HEK293 (cell line): ENCODE results near the gene GPR17.

Experiments used
- CTCF ChIA-PET: fragments of 350-600 bp; formaldehyde crosslinking; extraction: SDS; loops from one replicate; lab custom pipeline; 2021; ENCODE audit warnings: antibody characterized with exemption; lab: Yijun Ruan, JAX
- POLR2A ChIA-PET: fragments of 300-600 bp; formaldehyde crosslinking; extraction: SDS; loops from one replicate; lab custom pipeline; 2020; ENCODE audit warnings: antibody characterized with exemption, inconsistent platforms; lab: Yijun Ruan, JAX
- H3K27ac ChIP-seq: fragments of 200-500 bp; sonication (Bioruptor generic); 2 replicates; pipeline ENCODE4 v1.5.1; 2014; ENCODE audit warnings: low read depth, low read length, control low read depth, inconsistent platforms; ENCODE audit errors: extremely low read depth
- H3K36me3 ChIP-seq, 2 experiments: fragments of 200-500 bp in 1 of 2; sonication (Bioruptor generic) in 1 of 2; 1 replicate in 1 of 2; 2 replicates in 1 of 2; pipeline ENCODE4 v1.5.1; 2014 to 2017; ENCODE audit warnings: inconsistent platforms in 2 of 2, low read length in 2 of 2; ENCODE audit not compliant: control insufficient read depth in 2 of 2, insufficient read depth in 1 of 2
- H3K4me1 ChIP-seq: fragments of 200-500 bp; sonication (Bioruptor generic); 2 replicates; pipeline ENCODE4 v1.5.1; 2014; ENCODE audit warnings: mild to moderate bottlenecking, low read length, inconsistent platforms; ENCODE audit not compliant: control insufficient read depth, insufficient read depth
- H3K4me3 ChIP-seq: 2 replicates; pipeline ENCODE4 v1.5.1; 2011; ENCODE audit warnings: low read depth, mild to moderate bottlenecking, control low read depth, low read length, moderate library complexity
- H3K9me3 ChIP-seq: fragments of 200-500 bp; sonication (Bioruptor generic); 2 replicates; pipeline ENCODE4 v1.5.1; 2014; ENCODE audit warnings: low read depth, low read length, inconsistent platforms; ENCODE audit not compliant: control insufficient read depth, insufficient read depth
- GFI1B ChIP-seq: fragments of 450-650 bp; formaldehyde crosslinking; IDR thresholded peaks from 2 replicates; pipeline ENCODE4 v1.5.1; 2016; ENCODE audit warnings: missing biosample characterization, missing genetic modification characterization
- GLIS2 ChIP-seq: fragments of 450-650 bp; formaldehyde crosslinking; IDR thresholded peaks from 2 replicates; pipeline ENCODE4 v1.5.1; 2016; ENCODE audit warnings: missing biosample characterization, missing genetic modification characterization
- KLF10 ChIP-seq: fragments of 450-650 bp; IDR thresholded peaks from 2 replicates; pipeline ENCODE4 v1.5.1; 2018; ENCODE audit warnings: missing biosample characterization, mild to moderate bottlenecking, missing genetic modification characterization
- PRDM1 ChIP-seq: fragments of 450-650 bp; formaldehyde crosslinking; IDR thresholded peaks from 2 replicates; pipeline ENCODE4; 2016; ENCODE audit warnings: missing biosample characterization, missing genetic modification characterization
- PRDM10 ChIP-seq: fragments of 450-650 bp; formaldehyde crosslinking; IDR thresholded peaks from 2 replicates; pipeline ENCODE4 v1.5.1; 2016; ENCODE audit warnings: missing biosample characterization, missing genetic modification characterization
- SALL2 ChIP-seq: fragments of 450-650 bp; formaldehyde crosslinking; IDR thresholded peaks from 2 replicates; pipeline ENCODE4 v1.5.0; 2017; ENCODE audit warnings: missing biosample characterization, mild to moderate bottlenecking, missing genetic modification characterization, borderline replicate concordance
- SP2 ChIP-seq: fragments of 450-650 bp; formaldehyde crosslinking; IDR thresholded peaks from 2 replicates; pipeline ENCODE4 v1.5.1; 2016; ENCODE audit warnings: missing biosample characterization, missing genetic modification characterization
- ZBTB17 ChIP-seq: fragments of 450-650 bp; formaldehyde crosslinking; IDR thresholded peaks from 2 replicates; pipeline ENCODE4 v1.5.1; 2016; ENCODE audit warnings: missing biosample characterization, missing genetic modification characterization
- ZBTB20 ChIP-seq: fragments of 450-650 bp; formaldehyde crosslinking; IDR thresholded peaks from 2 replicates; pipeline ENCODE4 v1.5.1; 2016; ENCODE audit warnings: missing biosample characterization, missing genetic modification characterization
- ZBTB26 ChIP-seq: fragments of 450-650 bp; formaldehyde crosslinking; optimal IDR thresholded peaks from 2 replicates; pipeline ENCODE3; 2016; ENCODE audit warnings: missing biosample characterization, mild to moderate bottlenecking, missing genetic modification characterization
- ZFHX2 ChIP-seq: fragments of 450-650 bp; formaldehyde crosslinking; conservative IDR thresholded peaks from 2 replicates; pipeline ENCODE4 v1.5.1; 2016; ENCODE audit warnings: missing biosample characterization, missing genetic modification characterization
- ZFP3 ChIP-seq: fragments of 450-650 bp; formaldehyde crosslinking; IDR thresholded peaks from 2 replicates; pipeline ENCODE4 v1.5.1; 2016; ENCODE audit warnings: low read depth, missing biosample characterization, missing genetic modification characterization
- ZIC2 ChIP-seq: fragments of 450-650 bp; formaldehyde crosslinking; IDR thresholded peaks from 2 replicates; pipeline ENCODE4 v1.5.1; 2016; ENCODE audit warnings: missing biosample characterization, missing genetic modification characterization
- ZNF112 ChIP-seq: fragments of 450-650 bp; formaldehyde crosslinking; IDR thresholded peaks from 2 replicates; pipeline ENCODE4 v1.5.0; 2017; ENCODE audit warnings: missing biosample characterization, missing genetic modification characterization
- ZNF146 ChIP-seq: fragments of 450-650 bp; formaldehyde crosslinking; IDR thresholded peaks from 2 replicates; pipeline ENCODE4 v1.5.1; 2016; ENCODE audit warnings: missing biosample characterization, missing genetic modification characterization
- ZNF16 ChIP-seq: fragments of 450-650 bp; formaldehyde crosslinking; IDR thresholded peaks from 2 replicates; pipeline ENCODE4 v1.5.1; 2016; ENCODE audit warnings: low read depth, missing biosample characterization, missing genetic modification characterization
- ZNF214 ChIP-seq: fragments of 450-650 bp; formaldehyde crosslinking; IDR thresholded peaks from 2 replicates; pipeline ENCODE4 v1.5.1; 2017; ENCODE audit warnings: missing biosample characterization, mild to moderate bottlenecking, missing genetic modification characterization, borderline replicate concordance
- ZNF274 ChIP-seq, 2 experiments: fragments of 200-500 bp in 1 of 2; fragments of 450-650 bp in 1 of 2; sonication (Bioruptor generic) in 1 of 2; formaldehyde crosslinking in 1 of 2; IDR thresholded peaks; 2 replicates each; pipeline versions ENCODE4 v1.5.1 to v1.6.1; 2014 to 2016; ENCODE audit warnings: borderline replicate concordance in 1 of 2, inconsistent platforms in 1 of 2, low read length in 1 of 2, missing biosample characterization in 1 of 2, missing genetic modification characterization in 1 of 2
- ZNF292 ChIP-seq: fragments of 450-650 bp; formaldehyde crosslinking; IDR thresholded peaks from 2 replicates; pipeline ENCODE4 v1.5.1; 2016; ENCODE audit warnings: low read depth, missing biosample characterization, missing genetic modification characterization, borderline replicate concordance
- ZNF341 ChIP-seq: fragments of 450-650 bp; formaldehyde crosslinking; IDR thresholded peaks from 2 replicates; pipeline ENCODE4; 2016; ENCODE audit warnings: low read depth, missing biosample characterization, missing genetic modification characterization
- ZNF416 ChIP-seq: fragments of 450-650 bp; formaldehyde crosslinking; IDR thresholded peaks from 2 replicates; pipeline ENCODE4 v1.5.1; 2016; ENCODE audit warnings: missing biosample characterization, missing genetic modification characterization
- ZNF426 ChIP-seq: fragments of 450-650 bp; formaldehyde crosslinking; IDR thresholded peaks from 2 replicates; pipeline ENCODE4 v1.5.1; 2017; ENCODE audit warnings: missing biosample characterization, missing genetic modification characterization, mild to moderate bottlenecking, inconsistent platforms, moderate library complexity
- ZNF843 ChIP-seq: fragments of 450-650 bp; formaldehyde crosslinking; IDR thresholded peaks from 2 replicates; pipeline ENCODE4 v1.5.1; 2016; ENCODE audit warnings: missing biosample characterization, missing genetic modification characterization
- TF ChIP-seq, protein P1 (sequence below): fragments of 450-650 bp; formaldehyde crosslinking; IDR thresholded peaks from 2 replicates; pipeline ENCODE4 v1.5.1; 2016; ENCODE audit warnings: missing biosample characterization, missing genetic modification characterization
- TF ChIP-seq, protein P2 (sequence below): fragments of 450-650 bp; formaldehyde crosslinking; IDR thresholded peaks from 2 replicates; pipeline ENCODE4 v1.5.1; 2016; ENCODE audit warnings: missing biosample characterization, missing genetic modification characterization
- TF ChIP-seq, protein P3 (sequence below): fragments of 450-650 bp; formaldehyde crosslinking; IDR thresholded peaks from 2 replicates; pipeline ENCODE4 v1.5.1; 2017; ENCODE audit warnings: missing biosample characterization, missing genetic modification characterization

The GPR17 gene

GRCh38 chr2:127675331-127676261 lies 29.6 kb downstream of the GPR17 start, which contains the start of gene LIMS2:
TSS of gene LIMS2 (minus strand) at chr2:127675530. CDS start at chr2:127675024, 506 bp downstream.
- Histone ChIP-seq H3K36me3 (no peaks in the 10 kb centered on the region), H3K4me1 (no peaks in the 10 kb centered on the region), H3K27ac (peak within 1 kb of the TSS; percentile 28; the same call in 1 of the 2 replicates), H3K9me3 (no peaks in the 10 kb centered on the region), H3K4me3 (peak within 1 kb of the TSS; percentile 41)
- ChIA-PET CTCF (interaction anchor here (0.5 to 2.3 kb wide), 6 partner anchors 11 to 377 kb away, joined by 3 to 9 read pairs (median 4); no protein-coding TSS in a partner anchor), POLR2A (interaction anchor here (0.5 to 2.2 kb wide), 4 partner anchors 26 to 634 kb away, joined by 3 to 12 read pairs (median 4); partner anchors contain the start of genes IWS1 and SFT2D3)
- TF ChIP-seq ZFHX2 (tag by site-specific recombination) = peak; percentile 39; the same call in 1 of the 2 replicates
- TF ChIP-seq GFI1B = no peak
- peak; percentile 75 for TF ChIP-seq ZBTB20 (tag by site-specific recombination)
- no peak for TF ChIP-seq ZNF416 (tag by site-specific recombination)
- TF ChIP-seq ZBTB26 (tag by site-specific recombination) = peak; percentile 21
- TF ChIP-seq ZNF292 (tag by site-specific recombination) = no peak
- TF ChIP-seq, protein P1, sequence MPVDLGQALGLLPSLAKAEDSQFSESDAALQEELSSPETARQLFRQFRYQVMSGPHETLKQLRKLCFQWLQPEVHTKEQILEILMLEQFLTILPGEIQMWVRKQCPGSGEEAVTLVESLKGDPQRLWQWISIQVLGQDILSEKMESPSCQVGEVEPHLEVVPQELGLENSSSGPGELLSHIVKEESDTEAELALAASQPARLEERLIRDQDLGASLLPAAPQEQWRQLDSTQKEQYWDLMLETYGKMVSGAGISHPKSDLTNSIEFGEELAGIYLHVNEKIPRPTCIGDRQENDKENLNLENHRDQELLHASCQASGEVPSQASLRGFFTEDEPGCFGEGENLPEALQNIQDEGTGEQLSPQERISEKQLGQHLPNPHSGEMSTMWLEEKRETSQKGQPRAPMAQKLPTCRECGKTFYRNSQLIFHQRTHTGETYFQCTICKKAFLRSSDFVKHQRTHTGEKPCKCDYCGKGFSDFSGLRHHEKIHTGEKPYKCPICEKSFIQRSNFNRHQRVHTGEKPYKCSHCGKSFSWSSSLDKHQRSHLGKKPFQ = no peak
- TF ChIP-seq ZNF843 (tag by site-specific recombination) = no peak
- TF ChIP-seq ZNF112 = no peak
- TF ChIP-seq ZIC2 (tag by site-specific recombination) = peak; percentile 22; the same call in 1 of the 2 replicates
- peak; percentile 67 for TF ChIP-seq PRDM10 (tag by site-specific recombination)
- no peak for TF ChIP-seq ZNF146
- TF ChIP-seq ZNF274 (IDR thresholded peaks at IDR 0.05; ENCODE audit: low read length) = no peak
- TF ChIP-seq ZNF274 (tag by site-specific recombination; IDR thresholded peaks at IDR 0.05; ENCODE audit: borderline replicate concordance) = no peak
- 0 out of 2 replicates have a peak, but pooled peaks have one; percentile 24 for TF ChIP-seq ZBTB17
- TF ChIP-seq, protein P2, sequence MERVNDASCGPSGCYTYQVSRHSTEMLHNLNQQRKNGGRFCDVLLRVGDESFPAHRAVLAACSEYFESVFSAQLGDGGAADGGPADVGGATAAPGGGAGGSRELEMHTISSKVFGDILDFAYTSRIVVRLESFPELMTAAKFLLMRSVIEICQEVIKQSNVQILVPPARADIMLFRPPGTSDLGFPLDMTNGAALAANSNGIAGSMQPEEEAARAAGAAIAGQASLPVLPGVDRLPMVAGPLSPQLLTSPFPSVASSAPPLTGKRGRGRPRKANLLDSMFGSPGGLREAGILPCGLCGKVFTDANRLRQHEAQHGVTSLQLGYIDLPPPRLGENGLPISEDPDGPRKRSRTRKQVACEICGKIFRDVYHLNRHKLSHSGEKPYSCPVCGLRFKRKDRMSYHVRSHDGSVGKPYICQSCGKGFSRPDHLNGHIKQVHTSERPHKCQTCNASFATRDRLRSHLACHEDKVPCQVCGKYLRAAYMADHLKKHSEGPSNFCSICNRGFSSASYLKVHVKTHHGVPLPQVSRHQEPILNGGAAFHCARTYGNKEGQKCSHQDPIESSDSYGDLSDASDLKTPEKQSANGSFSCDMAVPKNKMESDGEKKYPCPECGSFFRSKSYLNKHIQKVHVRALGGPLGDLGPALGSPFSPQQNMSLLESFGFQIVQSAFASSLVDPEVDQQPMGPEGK (tag by site-specific recombination) = peak; percentile 63; the same call in 1 of the 2 replicates
- TF ChIP-seq KLF10 (tag by site-specific recombination) = no peak
- TF ChIP-seq PRDM1 = no peak
- no peak for TF ChIP-seq ZNF16 (tag by site-specific recombination)
- TF ChIP-seq, protein P3, sequence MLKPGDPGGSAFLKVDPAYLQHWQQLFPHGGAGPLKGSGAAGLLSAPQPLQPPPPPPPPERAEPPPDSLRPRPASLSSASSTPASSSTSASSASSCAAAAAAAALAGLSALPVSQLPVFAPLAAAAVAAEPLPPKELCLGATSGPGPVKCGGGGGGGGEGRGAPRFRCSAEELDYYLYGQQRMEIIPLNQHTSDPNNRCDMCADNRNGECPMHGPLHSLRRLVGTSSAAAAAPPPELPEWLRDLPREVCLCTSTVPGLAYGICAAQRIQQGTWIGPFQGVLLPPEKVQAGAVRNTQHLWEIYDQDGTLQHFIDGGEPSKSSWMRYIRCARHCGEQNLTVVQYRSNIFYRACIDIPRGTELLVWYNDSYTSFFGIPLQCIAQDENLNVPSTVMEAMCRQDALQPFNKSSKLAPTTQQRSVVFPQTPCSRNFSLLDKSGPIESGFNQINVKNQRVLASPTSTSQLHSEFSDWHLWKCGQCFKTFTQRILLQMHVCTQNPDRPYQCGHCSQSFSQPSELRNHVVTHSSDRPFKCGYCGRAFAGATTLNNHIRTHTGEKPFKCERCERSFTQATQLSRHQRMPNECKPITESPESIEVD (tag by site-specific recombination) = no peak
- TF ChIP-seq SP2 (tag by site-specific recombination) = peak; percentile 46
- TF ChIP-seq ZFP3 = no peak
- TF ChIP-seq GLIS2 (tag by site-specific recombination) = peak; percentile 60; the same call in 1 of the 2 replicates
- no peak for TF ChIP-seq ZNF214 (tag by site-specific recombination)
- TF ChIP-seq ZNF341 (tag by site-specific recombination) = peak; percentile 55
- TF ChIP-seq ZNF426 (tag by site-specific recombination) = no peak
- TF ChIP-seq SALL2 = no peak
